MM.1S (cell line): ENCODE results near the gene GNG11.

ENCODE experiments used
- EZH2 ChIP-seq: fragments of 300-600 bp; sonication (generic); optimal IDR thresholded peaks from 2 replicates; pipeline ENCODE3; 2017; ENCODE audit warnings: low read depth, mild to moderate bottlenecking, antibody characterized with exemption, low read length, mixed read lengths
- TF ChIP-seq, protein P1 (sequence below): fragments of 300-600 bp; sonication (generic); IDR thresholded peaks from 2 replicates; pipeline ENCODE4 v1.5.1; 2016; ENCODE audit warnings: antibody characterized with exemption, low read length, mixed read lengths

DNA sequence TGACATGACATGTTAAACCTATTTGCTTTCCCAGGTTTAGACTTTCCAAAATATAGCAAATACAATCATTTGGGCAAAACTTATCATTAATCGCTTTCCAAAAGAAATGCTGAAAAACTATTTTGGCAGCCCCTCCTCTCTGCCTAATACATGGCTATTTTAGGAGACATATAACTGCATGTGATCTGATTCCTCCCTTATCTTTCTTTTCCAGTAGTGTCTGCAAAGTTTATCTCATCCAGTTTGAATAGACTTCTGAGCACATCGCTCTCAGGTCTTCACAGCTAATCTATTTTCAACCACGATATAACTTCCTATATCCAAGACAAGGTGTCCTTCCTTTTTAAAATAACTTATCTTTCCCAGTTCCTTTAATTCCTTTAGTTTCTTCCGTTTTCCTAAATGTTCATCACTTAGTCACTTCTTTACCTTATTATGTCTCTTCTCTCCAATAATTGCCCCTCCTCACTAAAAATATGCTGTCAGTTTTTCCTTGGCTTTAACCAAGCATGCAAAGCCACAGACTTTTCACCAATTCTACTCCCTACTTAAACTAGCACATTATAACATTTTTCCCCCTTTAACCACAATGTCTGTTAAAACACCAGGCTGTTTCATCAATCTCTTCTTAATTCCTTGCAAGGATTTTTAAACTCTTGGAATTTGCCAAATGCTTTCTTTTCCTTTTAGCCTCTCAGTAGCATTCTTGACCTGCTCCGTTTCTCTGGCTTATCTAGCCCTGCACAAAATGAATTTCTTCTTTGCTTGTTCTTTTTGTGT, 24.4 kb downstream of the GNG11 start:
- TF ChIP-seq, protein P1, sequence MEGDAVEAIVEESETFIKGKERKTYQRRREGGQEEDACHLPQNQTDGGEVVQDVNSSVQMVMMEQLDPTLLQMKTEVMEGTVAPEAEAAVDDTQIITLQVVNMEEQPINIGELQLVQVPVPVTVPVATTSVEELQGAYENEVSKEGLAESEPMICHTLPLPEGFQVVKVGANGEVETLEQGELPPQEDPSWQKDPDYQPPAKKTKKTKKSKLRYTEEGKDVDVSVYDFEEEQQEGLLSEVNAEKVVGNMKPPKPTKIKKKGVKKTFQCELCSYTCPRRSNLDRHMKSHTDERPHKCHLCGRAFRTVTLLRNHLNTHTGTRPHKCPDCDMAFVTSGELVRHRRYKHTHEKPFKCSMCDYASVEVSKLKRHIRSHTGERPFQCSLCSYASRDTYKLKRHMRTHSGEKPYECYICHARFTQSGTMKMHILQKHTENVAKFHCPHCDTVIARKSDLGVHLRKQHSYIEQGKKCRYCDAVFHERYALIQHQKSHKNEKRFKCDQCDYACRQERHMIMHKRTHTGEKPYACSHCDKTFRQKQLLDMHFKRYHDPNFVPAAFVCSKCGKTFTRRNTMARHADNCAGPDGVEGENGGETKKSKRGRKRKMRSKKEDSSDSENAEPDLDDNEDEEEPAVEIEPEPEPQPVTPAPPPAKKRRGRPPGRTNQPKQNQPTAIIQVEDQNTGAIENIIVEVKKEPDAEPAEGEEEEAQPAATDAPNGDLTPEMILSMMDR: no peak
- TF ChIP-seq EZH2: no peak
